ENCODE measurements around the gene SRPK2.

- no peak for TF ChIP-seq CTCF (IDR thresholded peaks at IDR 0.05)
- no peak for TF ChIP-seq POLR2A (IDR thresholded peaks at IDR 0.05)
- peak; percentile 61 for TF ChIP-seq POLR2AphosphoS5 (IDR thresholded peaks at IDR 0.05)
Observed at GRCh38 chr7:105367458-105367857, 21.3 kb downstream of the SRPK2 start.

Measured in prostate gland (tissue), 2 donors.